HL-60 (cell line): ENCODE results near the gene C6orf132.

Source experiments
- GABPA ChIP-seq: IDR thresholded peaks from 2 replicates; pipeline ENCODE4 v1.6.1; 2012; ENCODE audit warnings: low read depth
- TF ChIP-seq, protein P1 (sequence below): IDR thresholded peaks from one replicate; pipeline ENCODE4 v1.5.1; 2011; ENCODE audit warnings: low read length, control low read depth, inconsistent platforms; ENCODE audit not compliant: insufficient read depth

DNA sequence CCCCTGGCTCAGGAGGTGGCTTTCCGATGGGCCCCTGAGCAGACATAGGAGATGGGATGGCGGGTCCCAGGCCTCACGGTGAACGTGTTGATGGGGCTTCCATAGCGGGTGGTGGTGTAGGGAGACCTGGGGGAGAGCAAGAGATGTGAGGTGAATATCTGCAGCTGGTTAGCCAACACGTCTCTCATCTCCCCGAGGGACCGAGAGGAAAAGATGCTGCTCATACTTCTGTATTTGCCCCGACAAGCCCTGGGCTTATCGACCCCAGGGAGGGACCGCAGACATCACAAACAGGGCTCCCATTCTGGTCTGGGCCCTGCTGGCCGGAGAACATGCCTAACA is 38.7 kb downstream of the C6orf132 start:
- TF ChIP-seq GABPA = no peak
- TF ChIP-seq, protein P1, sequence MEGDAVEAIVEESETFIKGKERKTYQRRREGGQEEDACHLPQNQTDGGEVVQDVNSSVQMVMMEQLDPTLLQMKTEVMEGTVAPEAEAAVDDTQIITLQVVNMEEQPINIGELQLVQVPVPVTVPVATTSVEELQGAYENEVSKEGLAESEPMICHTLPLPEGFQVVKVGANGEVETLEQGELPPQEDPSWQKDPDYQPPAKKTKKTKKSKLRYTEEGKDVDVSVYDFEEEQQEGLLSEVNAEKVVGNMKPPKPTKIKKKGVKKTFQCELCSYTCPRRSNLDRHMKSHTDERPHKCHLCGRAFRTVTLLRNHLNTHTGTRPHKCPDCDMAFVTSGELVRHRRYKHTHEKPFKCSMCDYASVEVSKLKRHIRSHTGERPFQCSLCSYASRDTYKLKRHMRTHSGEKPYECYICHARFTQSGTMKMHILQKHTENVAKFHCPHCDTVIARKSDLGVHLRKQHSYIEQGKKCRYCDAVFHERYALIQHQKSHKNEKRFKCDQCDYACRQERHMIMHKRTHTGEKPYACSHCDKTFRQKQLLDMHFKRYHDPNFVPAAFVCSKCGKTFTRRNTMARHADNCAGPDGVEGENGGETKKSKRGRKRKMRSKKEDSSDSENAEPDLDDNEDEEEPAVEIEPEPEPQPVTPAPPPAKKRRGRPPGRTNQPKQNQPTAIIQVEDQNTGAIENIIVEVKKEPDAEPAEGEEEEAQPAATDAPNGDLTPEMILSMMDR = no peak
